B cell (primary cell): ENCODE data around the gene LMBRD1.

ENCODE experiments used
- EZH2 ChIP-seq: IDR thresholded peaks from 2 replicates; pipeline ENCODE4 v1.6.1; 2012; ENCODE audit warnings: borderline replicate concordance, low read depth, mild to moderate bottlenecking, moderate library complexity, low read length; ENCODE audit not compliant: insufficient read depth, poor library complexity, severe bottlenecking
- TF ChIP-seq, protein P1 (sequence below): fragments of 200-600 bp; IDR thresholded peaks from one replicate; pipeline ENCODE4 v1.8.0; 2022; ENCODE audit warnings: antibody characterized with exemption, mild to moderate bottlenecking

DNA sequence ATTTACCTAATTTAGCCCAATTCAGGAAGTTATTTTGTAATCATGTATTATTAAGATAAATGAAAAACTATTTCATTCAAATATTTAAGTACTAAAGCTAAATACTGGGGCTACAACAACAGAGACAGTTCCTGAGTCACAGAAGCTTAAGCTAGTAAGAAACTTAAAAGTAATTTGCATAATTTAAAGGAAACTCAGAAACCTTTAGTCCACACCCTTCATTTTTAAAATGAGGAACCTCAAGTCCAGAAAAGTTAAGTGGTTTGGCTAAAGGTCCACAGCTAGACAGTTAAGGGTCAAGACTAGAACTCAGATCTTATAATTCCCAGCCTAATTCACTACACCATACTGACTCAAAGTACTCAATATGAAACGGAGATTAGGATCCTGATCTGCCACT is 7.2 kb downstream of the LMBRD1 start:
- TF ChIP-seq, protein P1, sequence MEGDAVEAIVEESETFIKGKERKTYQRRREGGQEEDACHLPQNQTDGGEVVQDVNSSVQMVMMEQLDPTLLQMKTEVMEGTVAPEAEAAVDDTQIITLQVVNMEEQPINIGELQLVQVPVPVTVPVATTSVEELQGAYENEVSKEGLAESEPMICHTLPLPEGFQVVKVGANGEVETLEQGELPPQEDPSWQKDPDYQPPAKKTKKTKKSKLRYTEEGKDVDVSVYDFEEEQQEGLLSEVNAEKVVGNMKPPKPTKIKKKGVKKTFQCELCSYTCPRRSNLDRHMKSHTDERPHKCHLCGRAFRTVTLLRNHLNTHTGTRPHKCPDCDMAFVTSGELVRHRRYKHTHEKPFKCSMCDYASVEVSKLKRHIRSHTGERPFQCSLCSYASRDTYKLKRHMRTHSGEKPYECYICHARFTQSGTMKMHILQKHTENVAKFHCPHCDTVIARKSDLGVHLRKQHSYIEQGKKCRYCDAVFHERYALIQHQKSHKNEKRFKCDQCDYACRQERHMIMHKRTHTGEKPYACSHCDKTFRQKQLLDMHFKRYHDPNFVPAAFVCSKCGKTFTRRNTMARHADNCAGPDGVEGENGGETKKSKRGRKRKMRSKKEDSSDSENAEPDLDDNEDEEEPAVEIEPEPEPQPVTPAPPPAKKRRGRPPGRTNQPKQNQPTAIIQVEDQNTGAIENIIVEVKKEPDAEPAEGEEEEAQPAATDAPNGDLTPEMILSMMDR = no peak
- no peak for TF ChIP-seq EZH2
